ENCODE results near the gene SLC6A19.

Gene SLC6A19

GRCh38 chr5:1183424-1184162, 17.8 kb upstream of the SLC6A19 start:
- no peaks in the 10 kb centered on the region for H3K4me1 ChIP-seq (ENCODE audit: control insufficient read depth in 1 of 2, insufficient read depth in 1 of 2, low read depth in 1 of 2, low read length in 1 of 2)
- no peaks in the 10 kb centered on the region for H3K36me3 ChIP-seq
- TF ChIP-seq CTCF (IDR thresholded peaks at IDR 0.05) = no peak
- H3K9me3 ChIP-seq = no peaks in the 10 kb centered on the region
- no peak overlapping the region for H3K4me3 ChIP-seq (ENCODE audit: low read depth in 1 of 2, low read length in 1 of 2)
- H3K27me3 ChIP-seq = no peaks in the 10 kb centered on the region
- H3K27ac ChIP-seq = no peak overlapping the region

GRCh38 chr5:1184163-1184470, 17.3 kb upstream of the SLC6A19 start:
- H3K36me3 ChIP-seq = no peaks in the 10 kb centered on the region
- H3K27me3 ChIP-seq = no peaks in the 10 kb centered on the region
- H3K4me1 ChIP-seq (ENCODE audit: control insufficient read depth in 1 of 2, insufficient read depth in 1 of 2, low read depth in 1 of 2, low read length in 1 of 2) = no peaks in the 10 kb centered on the region
- no peak overlapping the region for H3K4me3 ChIP-seq (ENCODE audit: low read depth in 1 of 2, low read length in 1 of 2)
- H3K9me3 ChIP-seq = no peaks in the 10 kb centered on the region
- H3K27ac ChIP-seq = no peak overlapping the region
- TF ChIP-seq CTCF (IDR thresholded peaks at IDR 0.05) = no peak

GRCh38 chr5:1184481-1184880, 16.9 kb upstream of the SLC6A19 start:
- H3K27ac ChIP-seq = no peak overlapping the region
- no peak overlapping the region for H3K4me3 ChIP-seq (ENCODE audit: low read depth in 1 of 2, low read length in 1 of 2)
- no peaks in the 10 kb centered on the region for H3K27me3 ChIP-seq
- H3K36me3 ChIP-seq = no peaks in the 10 kb centered on the region
- no peaks in the 10 kb centered on the region for H3K4me1 ChIP-seq (ENCODE audit: control insufficient read depth in 1 of 2, insufficient read depth in 1 of 2, low read depth in 1 of 2, low read length in 1 of 2)
- no peaks in the 10 kb centered on the region for H3K9me3 ChIP-seq
- no peak for TF ChIP-seq CTCF (IDR thresholded peaks at IDR 0.05)

- no peaks in the 10 kb centered on the region for H3K36me3 ChIP-seq
- H3K27ac ChIP-seq = no peak overlapping the region
- no peaks in the 10 kb centered on the region for H3K27me3 ChIP-seq
- H3K4me3 ChIP-seq (ENCODE audit: low read depth in 1 of 2, low read length in 1 of 2) = no peak overlapping the region
- no peak for TF ChIP-seq CTCF (IDR thresholded peaks at IDR 0.05)
- H3K4me1 ChIP-seq (ENCODE audit: control insufficient read depth in 1 of 2, insufficient read depth in 1 of 2, low read depth in 1 of 2, low read length in 1 of 2) = no peaks in the 10 kb centered on the region
- H3K9me3 ChIP-seq = no peaks in the 10 kb centered on the region
Observed at GRCh38 chr5:1185038-1185627, 16.3 kb upstream of the SLC6A19 start.

- no peak overlapping the region for H3K27ac ChIP-seq
- H3K4me1 ChIP-seq (ENCODE audit: control insufficient read depth in 1 of 2, insufficient read depth in 1 of 2, low read depth in 1 of 2, low read length in 1 of 2) = no peaks in the 10 kb centered on the region
- H3K9me3 ChIP-seq = no peaks in the 10 kb centered on the region
- TF ChIP-seq CTCF (IDR thresholded peaks at IDR 0.05) = no peak
- H3K36me3 ChIP-seq = no peaks in the 10 kb centered on the region
- no peak overlapping the region for H3K4me3 ChIP-seq (ENCODE audit: low read depth in 1 of 2, low read length in 1 of 2)
- H3K27me3 ChIP-seq = peaks cover 1% of the 10 kb centered on the region
Observed at GRCh38 chr5:1185629-1186350, 15.6 kb upstream of the SLC6A19 start.

All from neutrophil (primary cell).